ENCODE data around the gene SERPIND1. TPM values are rescaled to one million over a fixed set of nuclear protein-coding genes. Genes with fewer than 3 reads are reported as not detected.
"Not testable (repeated sequence)": the region's sequence is repeated elsewhere in the genome, so short reads cannot be mapped to it uniquely, and the experiment has no call there.

SERPIND1 gene
- total RNA-seq, 6 donors from 2014 or later = 0.57 to 2.6 (median 0.76) TPM; not detected in 2

DNA sequence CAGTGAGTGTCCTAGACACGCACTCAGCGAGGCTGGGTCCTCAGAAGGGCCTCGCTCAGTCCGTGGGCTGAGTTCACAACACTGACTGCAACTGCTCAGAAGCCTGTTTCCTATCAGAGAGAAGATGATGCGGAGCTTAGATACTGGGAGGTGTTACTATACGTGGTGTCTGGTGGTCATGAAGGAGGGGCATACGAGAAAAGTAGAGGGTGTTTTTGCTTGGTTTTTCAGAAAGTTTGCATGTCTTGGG is 9.5 kb upstream of the SERPIND1 start:
- ATAC-seq (ENCODE audit: low FRiP score in 2 of 2) (no peak), DNase-seq (no peak)
- Histone ChIP-seq H3K4me1 (no peaks in the 10 kb centered on the region), H3K27ac (no peak overlapping the region), H3K9me3 (no peaks in the 10 kb centered on the region), H3K27me3 (no peaks in the 10 kb centered on the region), H3K4me3 (no peak overlapping the region), H3K36me3 (peaks cover 11 to 69% (median 46%) of the 10 kb centered on the region in 4 donors)
- no peak for TF ChIP-seq POLR2A (IDR thresholded peaks at IDR 0.05)
- 86 to 91% methylated on average over 7 of the region's 7 CpGs for WGBS, 2 donors

DNA sequence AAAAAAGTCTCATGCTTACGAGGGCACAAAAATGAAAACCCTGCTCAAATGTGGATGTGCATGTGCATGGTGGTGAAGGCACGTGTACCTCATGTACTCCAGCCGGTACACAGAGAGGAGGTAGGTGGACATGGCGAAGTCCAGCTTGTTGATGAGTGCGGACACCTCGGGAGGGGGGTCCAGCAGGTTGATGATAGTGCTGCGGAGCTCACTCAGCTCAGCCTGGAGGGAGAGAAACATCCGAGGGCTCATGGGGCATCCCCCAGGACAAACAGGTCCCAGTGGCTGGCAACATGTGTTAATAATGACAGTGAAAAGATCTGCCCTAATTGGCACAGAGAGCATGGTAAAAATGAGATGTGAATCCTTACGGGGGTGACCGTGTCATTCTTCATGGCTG is 9.2 kb upstream of the SERPIND1 start:
- Histone ChIP-seq H3K27me3 (no peaks in the 10 kb centered on the region), H3K36me3 (peaks cover 11 to 69% (median 46%) of the 10 kb centered on the region in 4 donors), H3K9me3 (no peaks in the 10 kb centered on the region), H3K27ac (no peak overlapping the region), H3K4me3 (no peak overlapping the region), H3K4me1 (no peaks in the 10 kb centered on the region)
- no peak for DNase-seq
- no peak for ATAC-seq (ENCODE audit: low FRiP score in 2 of 2)
- no peak for TF ChIP-seq EP300 (IDR thresholded peaks at IDR 0.05)
- no peak for TF ChIP-seq POLR2A (IDR thresholded peaks at IDR 0.05)
- no peak for TF ChIP-seq POLR2AphosphoS5 (IDR thresholded peaks at IDR 0.05)
- no peak for TF ChIP-seq CTCF (IDR thresholded peaks at IDR 0.05)
- WGBS, 2 donors = 95 to 96% methylated on average over 10 of the region's 10 CpGs

DNA sequence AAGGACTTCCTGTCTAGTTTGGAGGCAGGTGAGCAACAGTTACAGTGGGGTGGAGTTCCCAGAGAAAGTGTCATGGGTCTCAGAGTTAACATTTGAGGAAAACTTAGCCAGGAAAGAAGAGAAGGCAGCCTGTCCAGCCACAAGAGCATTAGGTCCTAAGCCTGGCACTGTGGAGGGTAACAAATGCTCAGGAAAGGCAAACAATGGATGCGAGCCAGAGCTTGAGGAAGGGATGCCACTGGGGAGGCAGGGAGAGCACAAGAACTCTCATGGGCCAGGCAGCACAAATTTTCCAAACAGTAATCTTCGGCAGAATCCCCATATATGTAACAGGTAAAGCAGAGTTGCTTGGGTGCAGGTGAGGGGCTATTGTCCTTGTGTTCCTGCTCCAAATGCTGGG is 8.0 kb upstream of the SERPIND1 start:
- no peak overlapping the region for H3K4me3 ChIP-seq
- no peaks in the 10 kb centered on the region for H3K9me3 ChIP-seq
- H3K36me3 ChIP-seq = peaks cover 11 to 57% (median 44%) of the 10 kb centered on the region in 4 donors
- H3K4me1 ChIP-seq = no peaks in the 10 kb centered on the region
- DNase-seq = peak in 1 of 2 donors; percentile 37
- H3K27me3 ChIP-seq = no peaks in the 10 kb centered on the region
- H3K27ac ChIP-seq = no peak overlapping the region
- no peak for ATAC-seq (ENCODE audit: low FRiP score in 2 of 2)
- WGBS, 2 donors = 73 to 76% methylated on average over 2 of the region's 2 CpGs
- TF ChIP-seq POLR2A (IDR thresholded peaks at IDR 0.05) (no peak), CTCF (IDR thresholded peaks at IDR 0.05) (no peak), POLR2AphosphoS5 (IDR thresholded peaks at IDR 0.05) (no peak)

GRCh38 chr22:20766530-20766929 is 7.4 kb upstream of the SERPIND1 start:
- no peak for TF ChIP-seq EP300 (IDR thresholded peaks at IDR 0.05)
- TF ChIP-seq POLR2A (IDR thresholded peaks at IDR 0.05) = no peak
- TF ChIP-seq POLR2AphosphoS5 (IDR thresholded peaks at IDR 0.05) = no peak
- DNase-seq = no peak
- no peak overlapping the region for H3K27ac ChIP-seq
- no peaks in the 10 kb centered on the region for H3K9me3 ChIP-seq
- peaks cover 11 to 51% (median 40%) of the 10 kb centered on the region in 4 donors for H3K36me3 ChIP-seq
- no peaks in the 10 kb centered on the region for H3K27me3 ChIP-seq
- no peak overlapping the region for H3K4me3 ChIP-seq
- no peaks in the 10 kb centered on the region for H3K4me1 ChIP-seq
- 93 to 98% methylated on average over 7 of the region's 7 CpGs for WGBS, 2 donors
- no peak for ATAC-seq (ENCODE audit: low FRiP score in 2 of 2)

DNA sequence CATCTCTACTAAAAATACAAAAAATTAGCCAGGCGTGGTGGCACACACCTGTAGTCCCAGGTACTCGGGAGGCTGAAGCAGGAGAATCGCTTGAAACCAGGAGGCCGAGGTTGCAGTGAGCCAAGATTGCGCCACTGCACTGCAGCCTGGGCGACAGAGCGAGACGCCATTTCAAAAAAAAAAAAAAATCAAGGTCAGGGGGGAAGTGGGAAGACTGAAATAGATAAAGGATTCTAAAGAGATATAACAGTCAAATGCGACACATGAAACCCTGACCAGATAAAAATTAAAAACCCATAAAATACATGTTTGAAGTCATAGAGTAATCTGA is 4.5 kb upstream of the SERPIND1 start:
- not testable (repeated sequence) for H3K9me3 ChIP-seq; H3K4me3 ChIP-seq; DNase-seq; H3K4me1 ChIP-seq; ATAC-seq (ENCODE audit: low FRiP score in 2 of 2); H3K27me3 ChIP-seq; H3K27ac ChIP-seq
- 85 to 89% methylated on average over 9 of the region's 9 CpGs for WGBS, 2 donors
- H3K36me3 ChIP-seq = peaks cover 5 to 35% (median 16%) of the 10 kb centered on the region in 4 donors

DNA sequence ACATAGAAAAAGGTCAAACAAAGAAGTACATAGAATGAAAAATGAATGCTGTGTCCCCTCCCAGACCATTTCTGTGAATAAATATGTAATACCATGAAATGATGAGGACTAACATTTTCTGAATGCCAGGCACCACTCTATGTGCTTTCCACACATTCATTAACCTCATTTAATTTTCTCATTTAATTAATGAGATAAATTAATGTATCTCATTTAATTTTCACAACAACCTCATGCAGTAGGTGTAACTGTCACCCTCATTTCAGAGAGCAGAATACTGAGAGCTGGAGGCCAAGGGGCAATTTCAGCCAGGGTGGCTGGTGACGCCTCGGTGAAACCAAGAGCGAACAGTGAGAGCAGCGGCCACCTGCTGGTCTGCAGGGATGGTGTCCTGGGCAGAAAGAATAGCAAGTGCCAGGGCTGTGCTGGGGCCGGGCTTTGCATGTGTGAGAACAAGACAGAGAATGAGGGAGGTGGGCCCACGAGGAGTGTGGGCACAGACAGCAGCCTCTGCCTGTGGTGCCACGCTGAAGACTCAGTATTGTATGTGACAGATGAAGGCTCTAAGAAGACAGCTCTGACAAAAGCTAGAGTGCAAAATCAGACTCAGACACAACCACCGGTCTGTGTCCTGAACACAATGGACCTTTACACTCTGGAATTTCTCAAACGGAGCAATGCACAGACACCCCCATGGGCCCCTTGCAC is 1.8 kb upstream of the SERPIND1 start:
- H3K27ac ChIP-seq = no peak overlapping the region
- H3K4me3 ChIP-seq = no peak overlapping the region
- WGBS, 2 donors = 87% methylated on average over 9 of the region's 9 CpGs
- DNase-seq = no peak
- no peaks in the 10 kb centered on the region for H3K9me3 ChIP-seq
- TF ChIP-seq POLR2A (IDR thresholded peaks at IDR 0.05) = no peak
- no peak for TF ChIP-seq EP300 (IDR thresholded peaks at IDR 0.05)
- TF ChIP-seq POLR2AphosphoS5 (IDR thresholded peaks at IDR 0.05) = no peak
- TF ChIP-seq CTCF (IDR thresholded peaks at IDR 0.05) = no peak
- H3K27me3 ChIP-seq = no peaks in the 10 kb centered on the region
- H3K4me1 ChIP-seq = peaks cover 0 to 9% (median 2%) of the 10 kb centered on the region in 4 donors
- ATAC-seq (ENCODE audit: low FRiP score in 2 of 2) = no peak
- peaks cover 0 to 25% (median 2%) of the 10 kb centered on the region in 4 donors for H3K36me3 ChIP-seq

Measured in upper lobe of left lung (tissue), 6 donors.